ENCODE results near the gene PTPN2.
"Not testable (repeated sequence)": the region's sequence is repeated elsewhere in the genome, so short reads cannot be mapped to it uniquely, and the experiment has no call there.

Gene PTPN2

DNA sequence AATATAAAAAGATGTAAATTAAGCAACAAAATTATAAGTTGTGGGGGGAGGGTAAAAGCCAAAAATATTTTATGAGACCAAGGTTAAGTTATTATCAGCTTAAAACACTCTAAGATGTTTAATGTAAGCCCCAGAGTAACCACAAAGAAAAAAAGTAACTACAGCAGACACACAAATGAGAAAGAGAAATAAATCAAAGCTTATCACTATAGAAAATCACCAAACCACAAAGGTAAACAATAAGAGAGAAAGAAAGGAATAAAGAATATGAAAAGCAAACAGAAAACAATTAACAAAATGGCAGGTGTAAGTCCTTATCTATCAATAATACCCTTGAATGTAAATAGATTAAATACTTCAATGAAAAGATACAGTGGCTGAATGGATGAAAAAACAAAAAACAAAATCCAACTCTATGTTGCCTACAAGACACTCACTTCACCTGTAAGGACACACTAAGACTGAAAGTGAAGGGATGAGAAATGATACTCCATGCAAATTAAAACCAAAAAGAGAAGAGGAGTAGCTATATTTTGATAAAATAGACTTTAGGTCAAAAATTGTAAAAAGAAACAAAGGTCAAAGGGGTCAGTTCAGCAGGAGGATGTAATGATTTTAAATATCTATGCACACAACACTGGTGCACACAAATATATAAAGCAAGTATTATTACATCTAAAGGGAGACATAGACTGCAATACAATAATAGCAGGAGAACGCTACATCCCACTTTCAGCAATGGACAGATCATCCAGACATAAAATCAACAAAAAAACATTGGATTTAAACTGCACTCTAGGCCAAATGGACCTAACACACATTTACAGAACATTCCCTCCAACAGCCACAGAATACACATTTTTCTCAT is 80.7 kb downstream of the PTPN2 start:
- Mint-ChIP-seq H3K27me3 (no peaks in the 10 kb centered on the region), H3K27ac (no peak overlapping the region), H3K36me3 (ENCODE audit: low read depth) (peaks cover 42% of the 10 kb centered on the region), H3K4me3 (no peak overlapping the region), H3K4me1 (peaks cover 9% of the 10 kb centered on the region), H3K9me3 (peaks cover 5% of the 10 kb centered on the region)
- DNase-seq (no peak), ATAC-seq (no peak)

DNA sequence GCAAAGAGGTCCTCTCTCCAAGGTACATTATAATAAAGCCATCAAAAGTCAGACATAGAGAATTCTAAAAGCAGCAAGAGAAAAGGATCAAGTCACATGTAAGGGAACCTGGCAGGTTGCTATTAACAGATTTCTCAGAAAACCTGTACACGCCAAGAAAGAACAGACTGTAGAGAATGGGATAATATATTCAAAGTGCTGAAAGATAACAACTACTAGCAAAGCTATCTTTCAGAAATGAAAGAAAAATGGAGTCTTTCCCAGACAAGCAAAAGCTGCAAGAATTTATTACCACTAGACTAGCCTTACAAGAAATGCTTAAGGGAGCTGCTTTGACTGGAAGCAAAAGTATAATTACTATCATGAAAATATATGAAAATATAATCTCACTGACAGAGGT is 81.5 kb downstream of the PTPN2 start:
- Mint-ChIP-seq H3K27me3 (no peaks in the 10 kb centered on the region), H3K9me3 (peaks cover 4% of the 10 kb centered on the region), H3K4me3 (no peak overlapping the region), H3K4me1 (peaks cover 9% of the 10 kb centered on the region), H3K36me3 (ENCODE audit: low read depth) (peaks cover 39% of the 10 kb centered on the region), H3K27ac (no peak overlapping the region)
- no peak for DNase-seq
- ATAC-seq: no peak

DNA sequence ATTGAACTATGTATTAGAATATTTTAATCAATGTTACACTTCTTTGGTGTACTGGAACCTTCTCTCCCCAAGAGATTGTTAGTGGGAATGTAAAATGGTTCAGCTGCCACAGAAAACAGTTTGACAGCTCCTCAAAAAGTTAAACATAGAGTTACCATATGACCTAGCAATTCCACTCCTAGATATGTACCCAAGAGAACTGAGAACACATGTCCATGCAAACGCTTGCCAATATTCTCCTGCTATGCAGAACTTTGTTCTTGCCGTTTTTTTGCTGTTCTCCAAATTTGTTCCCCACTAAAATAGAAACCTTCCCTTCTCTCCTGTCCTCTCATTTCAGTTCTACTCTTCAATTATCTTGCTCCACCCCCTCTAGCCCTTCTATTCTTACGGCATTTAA is 87.6 kb downstream of the PTPN2 start:
- DNase-seq (no peak), ATAC-seq (no peak)
- Mint-ChIP-seq H3K27ac (no peak overlapping the region), H3K36me3 (ENCODE audit: low read depth) (peaks cover 33% of the 10 kb centered on the region), H3K9me3 (no peaks in the 10 kb centered on the region), H3K4me3 (no peak overlapping the region), H3K27me3 (no peaks in the 10 kb centered on the region), H3K4me1 (no peaks in the 10 kb centered on the region)

DNA sequence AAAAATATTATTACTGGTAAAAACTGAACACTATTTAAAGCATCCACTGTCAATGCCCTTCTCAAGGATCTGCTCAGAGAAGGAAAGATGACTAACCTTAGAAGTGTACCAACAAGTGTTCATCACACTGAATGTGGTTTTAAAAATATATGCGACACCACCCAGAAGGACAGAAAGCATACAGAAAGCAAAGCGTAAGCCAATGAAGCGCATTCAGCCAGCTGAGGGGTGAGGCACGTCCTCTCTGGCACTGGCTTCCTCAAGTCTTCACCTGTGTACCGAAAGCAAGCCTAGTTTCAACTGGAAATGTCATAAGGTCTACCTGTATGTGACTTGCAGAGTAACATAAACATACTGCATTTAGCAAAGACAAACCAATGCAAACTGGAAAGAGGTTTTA is 92.4 kb downstream of the PTPN2 start:
- Mint-ChIP-seq H3K27me3 (no peaks in the 10 kb centered on the region), H3K4me1 (no peaks in the 10 kb centered on the region), H3K27ac (no peak overlapping the region), H3K4me3 (no peak overlapping the region), H3K9me3 (no peaks in the 10 kb centered on the region), H3K36me3 (ENCODE audit: low read depth) (peaks cover 23% of the 10 kb centered on the region)
- no peak for DNase-seq
- ATAC-seq: peak; percentile 28

DNA sequence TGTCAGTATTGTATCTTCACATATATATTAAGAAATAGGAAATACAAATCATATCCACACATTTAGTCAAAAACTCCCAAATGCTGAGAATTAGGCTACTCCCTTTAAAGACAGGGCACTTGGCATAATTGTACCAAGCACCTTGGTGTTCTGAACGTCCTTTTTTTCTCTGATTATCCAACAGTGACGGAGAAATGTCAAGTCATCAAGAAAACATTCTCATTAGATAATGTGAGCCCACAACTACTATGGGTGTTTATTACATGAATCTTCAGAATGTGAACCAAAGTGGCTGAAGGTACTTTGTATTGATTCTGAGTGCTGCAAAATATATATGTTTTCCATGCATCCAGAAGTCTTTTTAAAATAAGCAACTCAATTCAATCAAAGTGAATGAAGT is 97.4 kb downstream of the PTPN2 start:
- Mint-ChIP-seq H3K27ac (no peak overlapping the region), H3K4me1 (no peaks in the 10 kb centered on the region), H3K36me3 (ENCODE audit: low read depth) (peaks cover 7% of the 10 kb centered on the region), H3K27me3 (no peaks in the 10 kb centered on the region), H3K4me3 (no peak overlapping the region), H3K9me3 (no peaks in the 10 kb centered on the region)
- no peak for ATAC-seq
- DNase-seq: no peak

DNA sequence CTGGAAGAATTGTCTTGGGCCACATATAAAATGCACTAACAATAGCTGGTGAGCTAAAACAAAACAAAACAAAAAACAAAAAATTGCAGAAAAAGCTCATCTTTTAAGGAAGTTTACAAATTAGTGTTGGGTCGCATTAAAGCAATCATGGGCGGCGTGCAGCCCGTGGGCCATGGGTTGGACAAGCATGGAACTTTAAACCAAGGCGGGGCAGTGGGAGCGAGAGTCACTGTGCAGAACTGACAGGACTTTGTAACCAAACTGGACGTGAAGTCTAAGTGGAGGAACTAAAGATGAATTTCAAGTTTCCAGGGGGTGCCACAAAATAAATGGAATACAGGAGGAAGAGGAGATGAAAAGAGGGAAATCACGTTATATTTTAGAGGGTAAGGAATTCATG is 100.5 kb downstream of the PTPN2 start:
- no peak for DNase-seq
- H3K36me3 Mint-ChIP-seq (ENCODE audit: low read depth): peaks cover 4% of the 10 kb centered on the region
- no peaks in the 10 kb centered on the region for H3K9me3 Mint-ChIP-seq
- H3K4me1 Mint-ChIP-seq: no peaks in the 10 kb centered on the region
- H3K27ac Mint-ChIP-seq: no peak overlapping the region
- no peak for ATAC-seq
- no peaks in the 10 kb centered on the region for H3K27me3 Mint-ChIP-seq
- no peak overlapping the region for H3K4me3 Mint-ChIP-seq

DNA sequence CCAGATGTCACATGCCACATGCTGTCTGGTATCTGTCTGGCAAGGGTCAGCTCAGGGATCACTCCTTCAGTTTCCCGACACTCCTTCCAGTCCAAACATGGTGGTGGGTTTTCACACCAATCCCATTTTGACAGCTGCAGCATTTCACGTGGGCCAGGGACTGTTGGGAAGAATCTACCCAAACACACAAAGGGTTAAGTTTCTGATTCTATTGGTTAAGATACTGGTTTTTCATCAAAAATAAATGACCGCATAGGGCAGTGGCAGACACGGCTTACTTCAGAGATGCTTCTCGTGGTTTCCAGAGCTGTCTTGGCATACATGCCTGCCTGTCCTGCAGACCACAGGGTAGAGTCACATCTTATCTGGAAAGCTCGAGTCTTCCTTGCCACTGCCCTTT is 101.5 kb downstream of the PTPN2 start:
- H3K4me1 Mint-ChIP-seq: no peaks in the 10 kb centered on the region
- H3K4me3 Mint-ChIP-seq: no peak overlapping the region
- no peaks in the 10 kb centered on the region for H3K9me3 Mint-ChIP-seq
- DNase-seq: no peak
- no peak for ATAC-seq
- no peaks in the 10 kb centered on the region for H3K27me3 Mint-ChIP-seq
- peaks cover 3% of the 10 kb centered on the region for H3K36me3 Mint-ChIP-seq (ENCODE audit: low read depth)
- no peak overlapping the region for H3K27ac Mint-ChIP-seq

DNA sequence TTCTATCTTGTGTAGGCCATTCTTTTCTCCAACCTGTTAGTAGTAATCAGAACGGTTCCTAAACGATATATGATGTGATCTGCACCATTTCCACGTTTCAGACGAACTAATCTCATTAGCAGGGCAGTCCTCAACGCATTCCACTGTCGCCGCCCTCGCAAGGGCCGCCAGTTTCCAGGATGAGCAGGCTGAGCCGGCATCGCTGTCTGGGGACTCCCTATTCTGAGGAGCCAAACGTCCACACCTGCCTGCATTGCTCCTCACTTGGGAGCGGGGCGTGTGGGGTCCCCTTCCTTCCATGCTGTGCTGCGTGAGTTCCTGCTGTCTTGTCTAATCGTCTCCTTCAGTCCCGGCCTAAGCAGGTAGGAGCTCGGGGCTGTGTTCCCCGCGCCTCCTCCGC is 104.6 kb downstream of the PTPN2 start:
- Mint-ChIP-seq H3K4me3 (no peak overlapping the region), H3K27me3 (no peaks in the 10 kb centered on the region), H3K4me1 (peaks cover 8% of the 10 kb centered on the region), H3K36me3 (ENCODE audit: low read depth) (no peaks in the 10 kb centered on the region), H3K27ac (no peak overlapping the region), H3K9me3 (no peaks in the 10 kb centered on the region)
- DNase-seq (no peak), ATAC-seq (no peak)

DNA sequence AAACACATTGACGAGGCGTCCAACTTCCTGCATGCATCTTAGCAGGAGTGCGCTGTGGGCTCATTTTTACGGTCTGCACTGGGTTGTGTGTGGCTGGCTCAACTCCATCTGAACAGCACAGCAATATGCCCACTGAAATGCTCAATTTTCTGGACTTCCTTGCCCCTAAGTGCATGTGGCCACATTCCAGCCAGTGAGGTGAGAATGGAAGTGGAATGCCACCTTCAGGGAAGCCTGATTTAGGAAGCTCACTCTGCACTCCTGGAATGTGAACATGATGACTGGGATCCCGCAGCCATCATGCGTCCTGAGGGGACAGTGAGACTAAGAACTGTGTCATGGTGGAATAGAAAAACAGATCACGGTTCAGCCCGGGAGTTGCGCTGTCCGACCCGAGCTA is 105.0 kb downstream of the PTPN2 start:
- ATAC-seq (no peak), DNase-seq (no peak)
- Mint-ChIP-seq H3K27ac (no peak overlapping the region), H3K27me3 (no peaks in the 10 kb centered on the region), H3K4me1 (peaks cover 8% of the 10 kb centered on the region), H3K9me3 (no peaks in the 10 kb centered on the region), H3K36me3 (ENCODE audit: low read depth) (no peaks in the 10 kb centered on the region), H3K4me3 (no peak overlapping the region)

DNA sequence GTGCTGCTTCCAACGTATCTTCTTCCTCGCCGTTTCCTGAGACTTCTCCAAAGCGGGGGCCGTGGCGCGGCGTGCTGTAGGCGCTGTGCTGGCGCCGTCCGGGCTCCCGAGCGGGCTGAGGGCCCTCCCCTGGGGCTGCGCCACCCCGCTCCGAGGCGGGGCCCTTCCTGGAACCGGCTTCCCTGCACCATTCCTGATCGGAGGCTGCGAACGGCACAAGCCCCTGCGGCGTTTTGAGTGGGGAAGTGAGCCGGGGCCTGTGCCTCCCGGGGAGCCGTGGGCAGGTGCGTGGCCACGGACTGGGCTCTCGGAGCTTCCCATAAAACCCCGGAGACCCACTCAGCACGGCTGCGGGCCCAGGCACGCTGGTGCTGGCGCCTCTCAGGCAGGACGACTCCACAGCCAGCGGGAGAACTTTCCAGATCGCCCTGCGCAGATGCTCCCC is 106.5 kb downstream of the PTPN2 start:
- Mint-ChIP-seq H3K4me1 (peaks cover 16% of the 10 kb centered on the region), H3K27ac (no peak overlapping the region), H3K27me3 (no peaks in the 10 kb centered on the region), H3K36me3 (ENCODE audit: low read depth) (peaks cover 2% of the 10 kb centered on the region), H3K9me3 (no peaks in the 10 kb centered on the region), H3K4me3 (no peak overlapping the region)
- ATAC-seq (no peak), DNase-seq (no peak)

DNA sequence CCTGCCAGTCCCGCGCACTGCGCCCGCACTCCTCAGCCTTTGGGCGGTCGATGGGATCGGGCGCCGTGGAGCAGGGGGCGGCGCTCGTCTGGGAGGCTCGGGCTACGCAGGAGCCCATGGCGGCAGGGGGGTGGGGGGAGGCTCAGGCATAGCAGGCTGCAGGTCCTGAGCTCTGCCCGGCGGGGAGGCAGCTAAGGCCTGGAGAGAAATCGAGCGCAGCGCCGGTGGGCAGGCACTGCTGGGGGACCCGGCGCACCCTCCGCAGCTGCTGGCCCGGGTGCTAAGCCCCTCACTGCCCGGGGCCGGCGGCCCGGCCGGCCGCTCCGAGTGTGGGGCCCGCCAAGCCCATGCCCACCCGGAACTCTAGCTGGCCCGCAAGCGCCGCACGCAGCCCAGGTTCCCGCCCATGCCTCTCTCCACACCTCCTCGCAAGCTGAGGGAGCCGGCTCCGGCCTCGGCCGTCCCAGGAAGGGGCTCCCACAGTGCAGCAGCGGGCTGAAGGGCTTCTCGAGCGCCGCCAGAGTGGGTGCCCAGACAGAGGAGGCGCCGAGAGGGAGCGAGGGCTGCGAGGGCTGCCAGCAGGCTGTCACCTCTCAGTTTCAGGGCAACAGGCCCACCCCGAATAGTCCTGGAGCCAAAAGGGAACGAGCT is 107.1 kb downstream of the PTPN2 start:
- Mint-ChIP-seq H3K36me3 (ENCODE audit: low read depth) (peaks cover 2% of the 10 kb centered on the region), H3K4me3 (no peak overlapping the region), H3K4me1 (peaks cover 16% of the 10 kb centered on the region), H3K27me3 (no peaks in the 10 kb centered on the region), H3K27ac (no peak overlapping the region), H3K9me3 (no peaks in the 10 kb centered on the region)
- ATAC-seq (no peak), DNase-seq (no peak)

DNA sequence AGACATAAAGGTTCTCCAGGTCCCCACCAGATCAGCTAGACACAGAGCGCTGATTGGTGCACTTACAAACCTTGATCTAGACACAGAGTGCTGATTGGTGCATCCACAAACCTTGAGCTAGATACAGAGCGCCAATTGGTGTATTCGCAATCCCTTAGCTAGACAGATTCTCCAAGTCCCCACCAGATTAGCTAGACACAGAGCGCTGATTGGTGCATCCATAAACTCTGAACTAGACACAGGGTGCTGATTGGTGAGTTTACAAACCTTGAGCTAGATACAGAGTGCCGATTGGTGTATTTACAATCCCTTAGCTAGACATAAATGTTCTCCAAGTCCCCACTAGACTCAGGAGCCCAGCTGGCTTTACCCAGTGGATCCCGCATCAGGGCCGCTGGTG is 107.6 kb downstream of the PTPN2 start:
- H3K4me3 Mint-ChIP-seq: peak overlapping the region; percentile 81
- not testable (repeated sequence) for H3K36me3 Mint-ChIP-seq (ENCODE audit: low read depth); H3K27me3 Mint-ChIP-seq; ATAC-seq; H3K9me3 Mint-ChIP-seq; DNase-seq
- H3K27ac Mint-ChIP-seq: peak overlapping the region; percentile 83
- peaks cover 16% of the 10 kb centered on the region for H3K4me1 Mint-ChIP-seq

DNA sequence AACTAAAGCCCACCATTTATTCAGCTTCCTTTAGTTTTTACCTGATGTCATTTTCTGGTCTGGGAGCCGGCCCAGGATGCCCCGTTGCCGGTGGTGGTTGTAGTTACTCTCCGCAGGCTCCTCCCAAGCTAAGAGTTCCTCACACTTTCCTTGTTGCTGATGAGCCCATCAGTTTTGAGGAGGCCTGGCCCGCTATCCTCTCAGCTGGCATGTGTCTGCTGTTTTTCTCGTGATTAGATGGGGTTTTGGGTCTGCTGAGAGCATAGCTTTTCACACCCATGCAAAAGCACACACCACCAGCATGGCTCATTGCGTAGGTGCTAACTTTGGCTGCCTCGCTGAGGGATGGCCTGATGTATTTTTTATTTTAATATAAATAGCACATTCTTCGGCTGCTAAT is 109.1 kb downstream of the PTPN2 start:
- H3K4me1 Mint-ChIP-seq: peaks cover 16% of the 10 kb centered on the region
- no peaks in the 10 kb centered on the region for H3K9me3 Mint-ChIP-seq
- peak overlapping the region; percentile 83 for H3K27ac Mint-ChIP-seq
- ATAC-seq: peak; percentile 33
- peaks cover 2% of the 10 kb centered on the region for H3K36me3 Mint-ChIP-seq (ENCODE audit: low read depth)
- DNase-seq: peak; percentile 12
- H3K4me3 Mint-ChIP-seq: peak overlapping the region; percentile 81
- H3K27me3 Mint-ChIP-seq: no peaks in the 10 kb centered on the region

DNA sequence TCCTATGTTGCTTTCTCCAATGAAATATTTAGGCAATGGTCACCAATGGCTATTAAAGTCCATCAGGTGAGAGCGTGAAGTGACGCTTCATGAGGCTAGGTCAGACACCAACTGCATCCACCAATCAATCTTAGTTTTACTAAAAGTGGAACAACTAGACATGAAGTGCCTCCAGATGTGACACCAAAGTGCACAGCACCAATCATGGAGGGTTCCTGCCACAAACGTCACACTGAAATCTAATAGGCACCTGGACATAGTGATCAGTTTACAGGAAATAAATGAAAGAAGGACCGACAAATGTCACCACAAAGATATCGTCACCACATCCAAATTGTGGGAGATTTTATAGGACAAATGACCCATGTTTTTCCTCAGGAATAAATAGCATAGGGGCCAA is 110.7 kb downstream of the PTPN2 start:
- peaks cover 16% of the 10 kb centered on the region for H3K4me1 Mint-ChIP-seq
- peak overlapping the region; percentile 53 for H3K4me3 Mint-ChIP-seq
- no peaks in the 10 kb centered on the region for H3K9me3 Mint-ChIP-seq
- H3K36me3 Mint-ChIP-seq (ENCODE audit: low read depth): peaks cover 2% of the 10 kb centered on the region
- no peaks in the 10 kb centered on the region for H3K27me3 Mint-ChIP-seq
- ATAC-seq (no peak), DNase-seq (no peak)
- H3K27ac Mint-ChIP-seq: no peak overlapping the region

DNA sequence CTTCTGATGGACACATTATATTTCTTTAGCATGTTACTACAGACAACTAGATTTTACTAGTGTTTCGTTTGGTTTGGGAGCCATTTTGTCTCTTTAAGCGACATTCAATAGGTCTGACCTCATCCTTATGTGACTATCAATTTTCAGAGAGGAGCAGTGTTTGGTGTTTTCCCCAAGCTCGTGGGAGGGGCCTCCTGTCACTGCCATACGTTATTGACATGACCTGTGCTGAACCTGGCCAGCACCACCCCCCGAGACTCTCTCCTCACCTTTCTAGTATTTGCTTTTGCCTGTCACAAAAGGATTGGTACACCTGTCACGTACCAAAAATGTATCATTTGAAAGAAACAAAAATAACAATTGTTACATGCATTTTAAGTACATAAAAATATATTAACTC is 111.9 kb downstream of the PTPN2 start:
- Mint-ChIP-seq H3K36me3 (ENCODE audit: low read depth) (peaks cover 2% of the 10 kb centered on the region), H3K27ac (no peak overlapping the region), H3K4me1 (peaks cover 16% of the 10 kb centered on the region), H3K4me3 (no peak overlapping the region), H3K9me3 (no peaks in the 10 kb centered on the region), H3K27me3 (no peaks in the 10 kb centered on the region)
- DNase-seq: no peak
- no peak for ATAC-seq

All from activated naive CD8-positive, alpha-beta T cell treated with anti-CD3 and anti-CD28 coated beads, Interleukin-2, amount 50 U/mL, for 24 hours (primary cell).